Immature natural killer cell (primary cell): ENCODE results near the gene CDK5RAP2. TPM values are rescaled to one million over a fixed set of nuclear protein-coding genes. Genes with fewer than 3 reads are reported as not detected.
A peak's percentile ranks its signal among the peaks of the same experiment; 100 is the strongest.
"Not testable (repeated sequence)": the region's sequence is repeated elsewhere in the genome, so short reads cannot be mapped to it uniquely, and the experiment has no call there.

Experiments used
- DNase-seq, 3 donors: peaks; one replicate each; pipeline ENCODE4 v3.0.0; 2022; ENCODE audit warnings: mixed read lengths in 1 of 3
- H3K27ac Mint-ChIP-seq, 6 donors: one replicate each; pipeline ENCODE4 v1.8.0; 2020; ENCODE audit warnings: mixed read lengths in 6 of 6, mild to moderate bottlenecking in 5 of 6, inconsistent platforms in 4 of 6, moderate library complexity in 3 of 6
- H3K27me3 Mint-ChIP-seq, 3 donors: one replicate each; pipeline ENCODE4 v1.8.0; 2020 to 2021; ENCODE audit warnings: low read depth in 3 of 3, mild to moderate bottlenecking in 3 of 3, mixed read lengths in 3 of 3, moderate library complexity in 3 of 3, inconsistent platforms in 1 of 3
- H3K36me3 Mint-ChIP-seq, 3 donors: one replicate each; pipeline ENCODE4 v1.8.0; 2020; ENCODE audit warnings: mixed read lengths in 3 of 3, inconsistent platforms in 2 of 3, mild to moderate bottlenecking in 2 of 3
- H3K4me1 Mint-ChIP-seq, 2 donors: one replicate each; pipeline ENCODE4 v1.8.0; 2020; ENCODE audit warnings: inconsistent platforms in 2 of 2, mild to moderate bottlenecking in 2 of 2, mixed read lengths in 2 of 2, moderate library complexity in 1 of 2
- H3K4me3 Mint-ChIP-seq, 5 donors: one replicate each; pipeline ENCODE4 v1.8.0; 2020; ENCODE audit warnings: mild to moderate bottlenecking in 5 of 5, mixed read lengths in 5 of 5, inconsistent platforms in 3 of 5, moderate library complexity in 3 of 5
- H3K9me3 Mint-ChIP-seq, 6 donors: one replicate each; pipeline ENCODE4 v1.8.0; 2020; ENCODE audit warnings: mild to moderate bottlenecking in 6 of 6, mixed read lengths in 6 of 6, inconsistent platforms in 4 of 6, moderate library complexity in 3 of 6
- polyA plus RNA-seq, 3 donors: library from polyadenylated mRNA; unstranded; fragments of 300-500 nt; fragmentation: Illumina TruSeq; gene quantifications; one replicate each; pipeline ENCODE4 v1.2.3, GENCODE V29; 2021

Gene CDK5RAP2
- polyA plus RNA-seq, 3 donors from 2014 or later: 6.7 to 32.7 (median 11.6) TPM

DNA sequence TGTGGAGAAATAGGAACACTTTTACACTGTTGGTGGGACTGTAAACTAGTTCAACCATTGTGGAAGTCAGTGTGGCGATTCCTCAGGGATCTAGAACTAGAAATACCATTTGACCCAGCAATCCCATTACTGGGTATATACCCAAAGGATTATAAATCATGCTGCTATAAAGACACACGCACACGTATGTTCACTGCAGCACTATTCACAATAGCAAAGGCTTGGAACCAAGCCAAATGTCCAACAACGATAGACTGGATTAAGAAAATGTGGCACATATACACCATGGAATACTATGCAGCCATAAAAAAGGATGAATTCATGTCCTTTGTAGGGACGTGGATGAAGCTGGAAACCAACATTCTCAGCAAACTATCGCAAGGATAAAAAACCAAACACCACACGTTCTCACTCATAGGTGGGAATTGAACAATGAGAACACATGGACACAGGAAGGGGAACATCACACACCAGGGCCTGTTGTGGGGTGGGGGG, 27.7 kb downstream of the CDK5RAP2 start:
- not testable (repeated sequence) for H3K4me3 Mint-ChIP-seq, H3K27me3 Mint-ChIP-seq, H3K9me3 Mint-ChIP-seq, DNase-seq, H3K27ac Mint-ChIP-seq
- Mint-ChIP-seq H3K36me3 (peaks cover 20 to 43% (median 29%) of the 10 kb centered on the region in 3 donors), H3K4me1 (peaks cover 11 to 30% of the 10 kb centered on the region in 2 donors)

DNA sequence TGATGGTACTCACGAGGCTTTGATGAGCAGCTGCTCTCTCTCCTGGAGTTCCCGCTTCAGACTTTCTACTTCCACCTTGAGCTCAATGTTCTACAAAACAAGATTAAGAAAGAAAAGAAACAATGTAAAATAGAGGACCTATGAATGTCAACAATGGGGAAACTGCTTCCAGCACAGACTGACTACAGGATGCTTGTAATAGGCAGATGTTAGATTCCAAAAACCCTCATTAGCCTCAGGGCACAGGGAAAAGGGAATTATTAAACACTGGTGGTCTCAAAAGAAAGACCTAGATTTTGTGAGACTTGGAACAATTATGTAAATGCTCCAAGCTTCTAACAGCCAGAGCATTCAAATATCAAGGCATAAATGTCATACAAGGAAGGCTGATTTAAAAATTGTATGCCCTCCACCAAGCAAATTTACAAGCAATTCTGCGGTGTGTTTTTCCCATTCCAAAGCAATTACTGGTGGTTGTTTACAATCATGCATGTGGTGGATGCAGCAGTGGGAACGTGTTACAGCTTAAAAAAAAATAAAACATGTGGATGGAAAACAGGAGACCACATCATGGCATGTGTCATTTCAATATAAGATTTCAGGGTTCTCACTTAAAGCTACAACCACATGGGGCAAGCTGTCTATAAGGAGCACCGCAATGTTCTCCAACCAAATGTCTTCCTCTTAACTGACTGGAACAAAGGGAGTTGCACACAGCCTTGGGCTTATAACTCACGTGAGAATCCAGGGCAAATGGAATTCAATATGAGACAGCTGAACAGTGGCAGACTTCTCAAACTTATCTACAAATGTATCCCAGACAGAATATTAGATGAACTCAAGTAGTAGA, 34.0 kb downstream of the CDK5RAP2 start:
- H3K4me1 Mint-ChIP-seq: peaks cover 0 to 5% of the 10 kb centered on the region in 2 donors
- no peak for DNase-seq
- H3K27ac Mint-ChIP-seq: no peak overlapping the region
- no peak overlapping the region for H3K4me3 Mint-ChIP-seq
- no peaks in the 10 kb centered on the region for H3K9me3 Mint-ChIP-seq
- peaks cover 0 to 2% (median 0%) of the 10 kb centered on the region in 3 donors for H3K27me3 Mint-ChIP-seq
- H3K36me3 Mint-ChIP-seq: peaks cover 39 to 63% (median 48%) of the 10 kb centered on the region in 3 donors

DNA sequence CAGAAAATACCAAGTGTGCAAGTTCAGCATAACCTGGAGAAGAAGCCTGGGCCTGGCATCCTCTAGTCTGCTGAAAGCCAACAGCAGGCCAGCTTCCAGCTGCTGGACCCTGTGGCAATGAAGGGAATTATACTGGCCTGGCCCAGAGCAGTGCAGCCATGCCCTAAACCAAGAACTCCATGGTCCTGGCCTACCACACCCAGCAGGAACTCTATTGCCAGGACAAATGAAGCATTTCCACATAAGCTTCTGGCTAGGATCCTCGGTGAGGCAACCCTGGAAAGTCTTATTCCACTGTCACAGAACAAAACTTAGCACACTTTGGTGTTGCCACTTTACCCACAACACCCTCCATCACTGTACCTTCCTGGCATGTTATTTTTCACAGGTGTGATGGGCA, 35.5 kb downstream of the CDK5RAP2 start:
- H3K36me3 Mint-ChIP-seq: peaks cover 32 to 58% (median 48%) of the 10 kb centered on the region in 3 donors

DNA sequence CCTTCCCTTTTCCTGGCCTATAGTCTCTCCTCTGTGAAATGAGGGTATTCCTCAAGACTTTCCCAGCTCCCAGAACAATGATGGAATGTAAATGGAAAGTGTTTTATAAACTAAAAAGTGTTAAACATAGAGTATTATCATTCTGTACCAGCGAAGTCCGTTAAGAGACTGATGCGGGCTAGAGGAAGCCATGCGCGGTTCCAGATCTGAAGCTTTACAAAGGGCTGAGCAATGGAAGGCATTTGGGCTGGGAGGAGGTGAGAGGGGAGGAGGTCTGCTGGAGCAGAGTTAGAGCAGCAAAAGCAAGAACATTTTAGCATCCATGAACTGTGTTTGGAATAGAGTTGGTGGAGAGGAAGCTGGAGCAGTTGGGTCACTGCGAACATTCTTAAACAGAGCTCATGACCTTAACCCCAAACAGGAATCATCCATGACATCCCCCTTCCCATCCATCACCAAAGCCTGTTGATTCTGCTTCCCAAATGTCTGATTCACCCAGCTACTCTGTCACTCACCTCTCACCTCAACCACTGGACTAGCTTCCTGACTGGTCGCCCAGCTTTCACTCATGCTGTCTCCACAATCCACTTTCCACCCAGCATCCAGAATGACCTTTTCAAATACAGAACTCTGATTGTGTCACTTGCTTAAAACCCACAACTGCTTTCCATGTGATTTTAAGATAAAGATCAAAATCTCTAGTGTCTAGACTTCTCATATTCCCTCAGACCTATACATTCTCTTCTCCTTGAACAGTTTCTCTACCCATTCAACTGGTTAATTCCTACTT, 37.1 kb downstream of the CDK5RAP2 start:
- no peaks in the 10 kb centered on the region for H3K9me3 Mint-ChIP-seq
- H3K4me1 Mint-ChIP-seq: no peaks in the 10 kb centered on the region
- H3K27me3 Mint-ChIP-seq: peaks cover 0 to 2% (median 0%) of the 10 kb centered on the region in 3 donors
- no peak for DNase-seq
- peaks cover 35 to 54% (median 44%) of the 10 kb centered on the region in 3 donors for H3K36me3 Mint-ChIP-seq
- no peak overlapping the region for H3K4me3 Mint-ChIP-seq
- peak overlapping the region in 2 of 6 donors; percentile 24 to 69 for H3K27ac Mint-ChIP-seq

More for the DNA sequence above, 35.5 kb downstream of the CDK5RAP2 start:
- peaks cover 0 to 2% (median 0%) of the 10 kb centered on the region in 3 donors for H3K27me3 Mint-ChIP-seq
- no peaks in the 10 kb centered on the region for H3K9me3 Mint-ChIP-seq
- H3K4me1 Mint-ChIP-seq: no peaks in the 10 kb centered on the region
- no peak overlapping the region for H3K27ac Mint-ChIP-seq
- no peak overlapping the region for H3K4me3 Mint-ChIP-seq
- no peak for DNase-seq

DNA sequence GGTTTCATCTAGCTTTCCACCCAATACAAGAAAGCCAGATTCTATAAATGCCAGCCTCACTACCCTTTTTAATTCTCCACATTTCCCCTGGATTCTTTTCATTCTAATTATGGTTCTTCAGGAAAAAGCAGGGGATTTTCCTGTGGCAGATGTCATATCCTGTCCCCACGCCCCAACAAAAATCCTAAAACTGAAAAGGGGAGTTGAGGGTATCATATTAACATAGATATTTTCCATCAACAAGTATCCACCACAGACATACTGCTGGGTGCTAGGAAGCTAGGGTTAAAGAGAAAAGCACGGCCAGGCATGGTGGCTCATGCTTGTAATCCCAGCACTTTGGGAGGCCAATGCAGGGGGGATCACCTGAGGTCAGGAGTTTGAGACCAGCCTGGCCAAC, 38.0 kb downstream of the CDK5RAP2 start:
- Mint-ChIP-seq H3K9me3 (no peaks in the 10 kb centered on the region), H3K36me3 (peaks cover 39 to 55% (median 51%) of the 10 kb centered on the region in 3 donors), H3K4me3 (no peak overlapping the region), H3K27ac (peak overlapping the region in 1 of 6 donors; percentile 30), H3K4me1 (no peaks in the 10 kb centered on the region), H3K27me3 (peaks cover 0 to 2% (median 0%) of the 10 kb centered on the region in 3 donors)
- no peak for DNase-seq

DNA sequence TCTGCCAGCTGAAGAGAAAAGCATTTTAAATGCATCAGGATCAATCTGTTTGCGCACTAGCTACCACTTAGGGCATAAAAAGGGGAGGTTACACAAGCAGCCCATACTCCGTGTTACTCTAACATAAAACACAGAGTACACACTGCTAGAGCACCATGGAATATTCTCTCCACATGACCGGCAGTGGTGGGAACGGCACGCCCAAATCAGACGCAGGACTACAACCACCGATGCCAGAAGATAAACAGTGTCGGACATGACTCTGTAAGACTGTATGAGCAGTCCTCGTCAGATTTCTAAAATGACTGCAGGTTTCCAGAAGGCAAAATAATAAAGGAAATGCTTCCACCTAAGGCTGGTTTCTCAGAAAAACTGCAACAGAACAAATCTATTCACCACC, 40.0 kb downstream of the CDK5RAP2 start:
- Mint-ChIP-seq H3K27ac (peak overlapping the region in 2 of 6 donors; percentile 34 to 43), H3K4me3 (no peak overlapping the region), H3K4me1 (no peaks in the 10 kb centered on the region), H3K36me3 (peaks cover 30 to 63% (median 40%) of the 10 kb centered on the region in 3 donors), H3K9me3 (no peaks in the 10 kb centered on the region), H3K27me3 (peaks cover 0 to 2% (median 2%) of the 10 kb centered on the region in 3 donors)
- DNase-seq: no peak

DNA sequence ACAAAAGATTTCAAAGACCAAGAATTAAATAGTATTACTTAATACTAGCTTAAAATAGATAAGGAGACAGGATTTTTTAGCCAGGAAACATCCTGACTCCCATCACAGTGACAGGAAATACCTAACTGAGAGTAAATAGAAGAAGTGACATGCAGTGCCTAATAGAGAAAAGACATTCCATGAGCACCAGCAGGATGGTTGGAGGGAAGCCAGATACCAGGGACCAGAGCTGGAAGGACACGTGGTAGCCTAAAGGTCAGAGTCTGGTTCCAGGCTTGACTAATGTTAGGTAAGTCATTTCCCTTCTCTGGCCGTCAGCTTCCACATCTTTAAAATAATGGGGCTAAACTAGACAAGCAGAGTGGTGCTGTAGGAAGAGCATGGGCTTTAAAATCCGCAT, 41.6 kb downstream of the CDK5RAP2 start:
- peak overlapping the region in 1 of 6 donors; percentile 10 for H3K27ac Mint-ChIP-seq
- H3K27me3 Mint-ChIP-seq: peaks cover 0 to 2% (median 2%) of the 10 kb centered on the region in 3 donors
- no peak overlapping the region for H3K4me3 Mint-ChIP-seq
- DNase-seq: no peak
- H3K36me3 Mint-ChIP-seq: peaks cover 26 to 58% (median 33%) of the 10 kb centered on the region in 3 donors
- peaks cover 0 to 4% of the 10 kb centered on the region in 2 donors for H3K4me1 Mint-ChIP-seq
- no peaks in the 10 kb centered on the region for H3K9me3 Mint-ChIP-seq

DNA sequence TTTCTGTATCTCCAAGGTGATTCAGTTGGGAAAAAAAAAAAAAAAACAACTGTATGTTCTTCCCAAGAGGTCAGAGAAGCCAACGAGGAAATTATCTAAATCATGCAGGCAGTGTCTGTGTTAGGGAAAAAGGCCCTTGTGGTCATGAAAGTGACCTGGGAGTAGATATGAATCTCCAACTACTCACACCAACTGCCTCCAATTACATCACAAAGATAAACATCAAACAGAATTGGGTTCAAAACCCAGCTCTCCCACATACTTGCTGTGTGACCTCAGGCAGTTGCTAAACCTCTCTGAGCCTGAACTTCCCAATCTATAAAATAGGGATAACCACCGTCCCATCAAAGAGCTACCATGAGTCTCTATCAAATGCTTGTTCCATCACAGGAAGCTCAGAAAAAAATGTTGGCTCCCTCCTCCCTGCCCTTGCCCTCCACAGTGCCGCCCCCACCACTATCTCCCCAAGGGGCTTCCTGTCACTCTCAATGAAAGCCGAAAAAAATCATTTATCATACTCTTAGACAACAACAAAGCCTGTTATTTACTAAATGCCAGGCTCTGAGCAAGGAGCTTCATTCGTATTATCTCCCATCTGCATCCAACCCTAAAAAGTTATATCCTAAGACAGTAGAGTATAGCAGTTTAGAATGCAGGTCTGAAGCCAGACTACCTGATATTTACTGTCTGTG, 42.9 kb downstream of the CDK5RAP2 start:
- peaks cover 0 to 4% of the 10 kb centered on the region in 2 donors for H3K4me1 Mint-ChIP-seq
- no peak for DNase-seq
- no peaks in the 10 kb centered on the region for H3K9me3 Mint-ChIP-seq
- no peak overlapping the region for H3K27ac Mint-ChIP-seq
- H3K27me3 Mint-ChIP-seq: peaks cover 0 to 2% (median 0%) of the 10 kb centered on the region in 3 donors
- no peak overlapping the region for H3K4me3 Mint-ChIP-seq
- peaks cover 24 to 62% (median 33%) of the 10 kb centered on the region in 3 donors for H3K36me3 Mint-ChIP-seq

DNA sequence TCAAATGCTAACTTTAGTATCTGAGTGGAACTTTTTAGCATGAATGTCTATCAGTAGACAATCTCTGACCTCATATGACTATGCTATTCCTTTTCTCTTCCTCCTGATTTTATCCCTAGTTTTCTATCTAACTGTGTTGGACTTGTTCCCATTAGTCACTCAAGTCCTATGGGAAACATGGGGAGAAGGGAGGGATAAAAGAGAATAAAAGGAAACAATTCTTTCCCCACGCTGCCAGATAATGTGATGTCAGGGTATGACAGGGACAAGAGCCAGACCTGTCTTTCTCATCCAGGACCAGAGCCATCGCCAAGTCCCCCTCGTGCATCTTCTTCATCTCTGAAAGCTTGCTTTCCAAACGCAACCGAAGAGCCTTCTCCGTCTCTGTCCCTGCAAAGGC, 43.9 kb downstream of the CDK5RAP2 start:
- Mint-ChIP-seq H3K36me3 (peaks cover 29 to 63% (median 37%) of the 10 kb centered on the region in 3 donors), H3K9me3 (no peaks in the 10 kb centered on the region), H3K4me1 (peaks cover 0 to 4% of the 10 kb centered on the region in 2 donors), H3K27ac (no peak overlapping the region), H3K4me3 (no peak overlapping the region), H3K27me3 (peaks cover 0 to 2% (median 0%) of the 10 kb centered on the region in 3 donors)
- no peak for DNase-seq

DNA sequence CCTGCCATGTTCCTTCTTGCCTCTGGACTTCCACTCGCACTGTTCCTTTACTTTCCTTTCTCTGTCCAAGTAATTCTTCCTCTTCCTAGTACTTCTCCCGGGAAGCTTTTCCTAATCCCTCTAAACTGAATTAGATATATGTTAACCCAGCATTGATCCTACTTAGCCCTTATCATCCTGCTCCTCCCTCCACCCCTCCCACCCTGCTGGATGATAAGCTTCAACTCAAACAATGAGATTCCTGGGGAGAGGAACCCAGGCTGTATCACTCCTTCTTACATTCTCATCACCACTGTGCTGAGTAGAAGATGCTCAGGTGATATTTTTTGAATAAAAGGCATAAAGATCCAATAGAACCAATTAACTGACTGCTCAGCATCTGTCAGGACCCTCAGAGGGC, 45.7 kb downstream of the CDK5RAP2 start:
- Mint-ChIP-seq H3K27ac (peak overlapping the region in 3 of 6 donors; percentile 54 to 84 (median 61)), H3K27me3 (peaks cover 0 to 2% (median 0%) of the 10 kb centered on the region in 3 donors), H3K4me3 (no peak overlapping the region), H3K9me3 (no peaks in the 10 kb centered on the region), H3K36me3 (peaks cover 39 to 73% (median 42%) of the 10 kb centered on the region in 3 donors), H3K4me1 (peaks cover 0 to 4% of the 10 kb centered on the region in 2 donors)
- no peak for DNase-seq

DNA sequence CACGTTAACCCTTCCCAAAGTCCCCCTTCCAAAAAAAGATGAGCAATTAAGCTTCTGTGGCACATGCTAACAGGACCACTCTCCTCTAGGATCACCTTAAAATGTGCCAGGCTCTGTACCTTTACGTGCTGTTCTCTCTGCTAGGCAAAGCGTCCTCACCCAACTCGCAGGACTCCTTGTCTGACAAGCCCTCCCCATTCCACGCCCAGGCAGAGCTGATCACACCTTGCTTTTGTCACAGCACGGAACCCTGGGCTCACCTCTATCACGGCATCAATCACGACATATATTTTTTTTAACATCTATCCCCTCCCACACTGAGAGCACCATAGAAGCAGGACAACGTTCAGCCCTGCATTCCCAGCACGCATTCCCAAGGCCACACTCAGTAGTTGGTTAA, 47.1 kb downstream of the CDK5RAP2 start:
- DNase-seq: no peak
- peaks cover 0 to 4% of the 10 kb centered on the region in 2 donors for H3K4me1 Mint-ChIP-seq
- H3K9me3 Mint-ChIP-seq: no peaks in the 10 kb centered on the region
- H3K27me3 Mint-ChIP-seq: peaks cover 0 to 2% (median 0%) of the 10 kb centered on the region in 3 donors
- H3K36me3 Mint-ChIP-seq: peaks cover 40 to 81% (median 54%) of the 10 kb centered on the region in 3 donors
- peak overlapping the region in 2 of 6 donors; percentile 1 to 29 for H3K27ac Mint-ChIP-seq
- H3K4me3 Mint-ChIP-seq: no peak overlapping the region

DNA sequence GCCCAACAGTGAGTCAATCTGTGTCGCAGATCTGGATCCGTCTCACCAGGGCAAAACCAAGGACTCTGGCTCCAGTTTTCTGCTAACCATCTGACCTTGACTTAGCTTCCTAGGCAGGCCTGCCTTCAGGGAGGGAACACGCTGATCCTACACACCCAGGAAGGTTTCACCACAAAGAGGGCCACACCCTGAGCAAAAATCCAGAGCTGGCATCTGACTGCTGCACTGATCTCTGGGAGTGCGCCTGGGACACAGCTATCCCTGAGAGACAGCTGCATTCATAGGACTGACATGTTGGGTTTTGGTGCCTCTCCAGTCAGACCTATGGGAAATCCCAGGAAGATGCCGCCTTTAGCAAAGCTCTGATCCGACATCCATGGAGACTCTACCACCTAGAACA, 47.5 kb downstream of the CDK5RAP2 start:
- H3K27ac Mint-ChIP-seq: no peak overlapping the region
- H3K36me3 Mint-ChIP-seq: peaks cover 45 to 85% (median 55%) of the 10 kb centered on the region in 3 donors
- peaks cover 0 to 4% of the 10 kb centered on the region in 2 donors for H3K4me1 Mint-ChIP-seq
- H3K4me3 Mint-ChIP-seq: no peak overlapping the region
- no peaks in the 10 kb centered on the region for H3K9me3 Mint-ChIP-seq
- peaks cover 0 to 2% (median 0%) of the 10 kb centered on the region in 3 donors for H3K27me3 Mint-ChIP-seq
- no peak for DNase-seq

DNA sequence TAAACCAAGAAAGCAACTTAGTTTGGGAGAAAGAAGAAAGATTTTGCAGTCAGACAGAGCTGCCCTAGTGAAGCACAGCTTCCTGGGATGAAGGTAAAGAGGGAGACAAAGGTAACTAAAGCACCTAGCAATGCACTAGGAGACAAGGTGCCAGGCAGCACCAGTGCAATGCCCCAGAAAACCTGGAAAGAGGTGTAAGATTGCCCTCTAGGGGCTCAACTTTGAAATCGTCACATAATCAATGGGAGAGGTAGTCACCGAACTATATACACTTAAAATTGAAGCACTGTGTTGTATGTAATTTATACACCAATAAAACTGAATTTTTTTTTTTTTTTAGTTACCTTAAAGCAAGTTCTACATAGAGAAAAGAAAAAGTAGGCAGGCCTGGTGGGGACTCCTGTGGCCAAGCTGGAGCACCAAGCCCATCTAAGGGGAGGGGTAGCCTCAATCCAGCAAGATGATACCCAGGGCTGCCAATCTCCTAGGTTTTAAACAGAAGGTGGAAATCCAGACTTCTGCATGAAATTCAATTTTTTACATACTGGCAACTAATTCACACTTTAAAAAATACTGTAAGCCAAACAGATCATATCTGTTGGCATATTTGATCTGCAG, 48.2 kb downstream of the CDK5RAP2 start:
- Mint-ChIP-seq H3K27me3 (peaks cover 0 to 2% (median 0%) of the 10 kb centered on the region in 3 donors), H3K4me1 (peaks cover 0 to 4% of the 10 kb centered on the region in 2 donors), H3K27ac (no peak overlapping the region), H3K36me3 (peaks cover 46 to 87% (median 56%) of the 10 kb centered on the region in 3 donors), H3K4me3 (no peak overlapping the region), H3K9me3 (no peaks in the 10 kb centered on the region)
- no peak for DNase-seq
